Islet precursor cell (in vitro differentiated cells): ENCODE measurements around the gene TASOR.

Source experiments
- DNase-seq: peaks from one replicate; pipeline ENCODE4 v3.0.0-alpha.2; 2018

Gene TASOR

GRCh38 chr3:56681984-56682461, 1.0 kb downstream of the TASOR start:
- DNase-seq = peak; percentile 92

- no peak for DNase-seq
Observed at GRCh38 chr3:56680054-56680580, 2.9 kb downstream of the TASOR start.

- DNase-seq = no peak
Observed at GRCh38 chr3:56677286-56677685, 5.8 kb downstream of the TASOR start.

- DNase-seq = no peak
Observed at GRCh38 chr3:56673781-56674457, 9.1 kb downstream of the TASOR start.

GRCh38 chr3:56667973-56668579, 15.0 kb downstream of the TASOR start:
- DNase-seq = no peak

- DNase-seq = no peak
Observed at GRCh38 chr3:56664823-56665222, 18.2 kb downstream of the TASOR start.

- DNase-seq = no peak
Observed at GRCh38 chr3:56655709-56656108, 27.4 kb downstream of the TASOR start.

GRCh38 chr3:56654460-56654859, 28.6 kb downstream of the TASOR start:
- DNase-seq = no peak

GRCh38 chr3:56645407-56645806, 37.7 kb downstream of the TASOR start:
- DNase-seq = no peak

GRCh38 chr3:56633602-56634535, 49.2 kb downstream of the TASOR start:
- DNase-seq = no peak
